ENCODE results near the gene MLYCD. TPM values are rescaled to one million over a fixed set of nuclear protein-coding genes. Genes with fewer than 3 reads are reported as not detected.
"Not testable (repeated sequence)": the region's sequence is repeated elsewhere in the genome, so short reads cannot be mapped to it uniquely, and the experiment has no call there.

The MLYCD gene
- total and polyA plus RNA-seq, 9 donors = 4.4 to 11.8 (median 7.6) TPM

DNA sequence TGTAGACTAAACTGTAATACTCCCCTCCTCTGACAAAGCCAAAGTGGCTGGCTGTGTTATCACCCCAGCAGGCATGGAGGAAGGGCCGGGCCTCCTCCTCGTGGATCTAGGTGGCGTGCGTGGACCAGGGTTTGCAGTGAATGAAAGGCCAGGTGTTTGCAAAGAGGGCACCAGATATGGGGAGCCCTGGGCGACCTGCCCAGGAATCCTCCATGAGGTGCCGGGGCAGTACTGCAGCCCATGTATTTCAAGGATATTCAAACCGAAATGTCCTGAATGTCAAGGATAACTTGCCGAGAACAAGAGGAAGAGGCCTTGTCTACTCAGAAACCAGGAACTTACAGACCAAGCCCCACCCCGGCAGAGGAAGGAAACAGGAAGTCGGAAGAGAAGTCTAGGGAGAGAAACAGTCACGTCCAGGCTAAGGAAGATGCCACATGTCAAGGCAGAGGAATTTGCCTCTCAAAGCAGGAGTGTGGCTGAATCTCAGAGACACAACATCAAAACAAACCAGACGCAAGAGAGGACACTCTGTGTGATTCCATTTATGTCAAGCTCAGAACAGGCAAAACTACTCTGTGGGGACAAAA is 40.4 kb downstream of the MLYCD start:
- Histone ChIP-seq H3K36me3 (no peaks in the 10 kb centered on the region), H3K27me3 (no peaks in the 10 kb centered on the region), H3K9me3 (no peaks in the 10 kb centered on the region), H3K27ac (no peak overlapping the region), H3K4me1 (ENCODE audit: insufficient read depth) (peaks cover 4% of the 10 kb centered on the region), H3K4me3 (no peak overlapping the region)
- TF ChIP-seq EP300 (IDR thresholded peaks at IDR 0.05) (no peak), CTCF (IDR thresholded peaks at IDR 0.05) (no peak), POLR2A (IDR thresholded peaks at IDR 0.05) (no peak)
- no peak for DNase-seq
- intact Hi-C loops (cut with DNase I) = no loop called here
- 30 to 51% (median 43%) methylated on average over 12 of the region's 12 CpGs for WGBS, 3 donors

DNA sequence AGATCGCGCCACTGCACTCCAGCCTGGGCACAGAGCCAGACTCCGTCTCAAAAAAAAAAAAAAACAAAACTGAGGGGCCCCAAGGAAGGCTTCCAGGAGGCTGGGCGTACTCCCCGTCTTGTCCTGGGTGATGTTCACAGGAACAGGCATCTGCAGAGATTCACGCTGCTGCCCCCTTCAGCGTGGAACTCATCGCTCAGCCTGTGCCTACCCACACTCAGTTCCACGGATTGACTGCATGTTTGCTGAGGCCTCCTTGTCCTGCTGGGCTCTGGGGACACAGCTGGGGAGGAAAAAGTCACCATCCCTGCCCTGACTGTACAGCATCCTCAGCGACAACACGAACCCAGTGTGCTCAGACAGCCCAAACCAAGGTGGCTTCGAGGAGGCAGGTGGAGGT is 41.2 kb downstream of the MLYCD start:
- TF ChIP-seq EP300 (IDR thresholded peaks at IDR 0.05) = no peak
- TF ChIP-seq POLR2A (IDR thresholded peaks at IDR 0.05) = no peak
- no peak for TF ChIP-seq CTCF (IDR thresholded peaks at IDR 0.05)
- Histone ChIP-seq H3K36me3 (no peaks in the 10 kb centered on the region), H3K4me1 (ENCODE audit: insufficient read depth) (peaks cover 4% of the 10 kb centered on the region), H3K27me3 (no peaks in the 10 kb centered on the region), H3K27ac (no peak overlapping the region), H3K9me3 (no peaks in the 10 kb centered on the region), H3K4me3 (no peak overlapping the region)
- no peak for DNase-seq
- 61 to 69% (median 67%) methylated on average over 12 of the region's 12 CpGs for WGBS, 3 donors
- intact Hi-C loops (cut with DNase I) = no loop called here

DNA sequence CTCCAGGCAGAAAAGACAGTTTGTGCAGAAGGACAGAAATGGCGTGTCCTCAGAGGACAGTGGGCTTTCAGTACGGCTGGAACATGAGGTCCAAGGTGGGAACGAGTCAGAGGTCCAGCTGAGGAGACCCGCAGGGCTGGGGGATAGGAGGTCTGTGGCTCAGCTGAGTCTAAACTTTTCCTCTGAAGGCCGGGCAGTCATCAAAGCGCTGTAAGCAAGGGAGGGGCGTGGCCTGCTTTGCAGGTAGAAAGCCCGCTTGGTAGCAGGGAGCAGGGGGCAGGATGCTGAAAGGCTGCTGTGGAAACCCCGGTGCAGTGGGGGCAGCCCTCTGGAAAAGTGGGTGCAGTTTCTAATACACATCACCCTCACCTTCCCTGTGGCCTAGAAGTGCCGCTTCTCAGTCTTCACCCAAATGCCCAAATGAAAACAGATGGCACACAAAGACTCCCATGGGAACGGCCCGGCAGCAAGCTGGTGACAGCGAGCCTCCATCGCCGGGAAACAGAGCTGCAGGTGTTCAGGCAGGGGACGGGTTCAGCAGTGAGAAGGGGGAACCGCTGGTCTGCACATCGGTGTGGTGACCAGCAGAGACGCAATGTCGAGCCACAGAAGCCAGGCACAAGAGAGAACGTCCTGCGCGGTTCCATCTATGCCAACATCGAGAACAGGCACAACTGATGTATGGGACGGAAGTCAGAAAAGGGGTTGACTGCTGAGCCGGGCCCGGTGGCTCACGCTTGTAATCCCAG is 41.9 kb downstream of the MLYCD start:
- whole genome bisulfite sequencing, 3 donors = 89 to 91% (median 90%) methylated on average over 28 of the region's 28 CpGs
- H3K27me3 ChIP-seq = no peaks in the 10 kb centered on the region
- H3K27ac ChIP-seq = no peak overlapping the region
- no peaks in the 10 kb centered on the region for H3K36me3 ChIP-seq
- intact Hi-C loops (cut with DNase I) = no loop called here
- no peaks in the 10 kb centered on the region for H3K9me3 ChIP-seq
- DNase-seq = no peak
- peaks cover 4% of the 10 kb centered on the region for H3K4me1 ChIP-seq (ENCODE audit: insufficient read depth)
- H3K4me3 ChIP-seq = no peak overlapping the region
- TF ChIP-seq POLR2A (IDR thresholded peaks at IDR 0.05) (no peak), CTCF (IDR thresholded peaks at IDR 0.05) (no peak), EP300 (IDR thresholded peaks at IDR 0.05) (no peak)

GRCh38 chr16:83941546-83941945 is 42.6 kb downstream of the MLYCD start:
- H3K4me1 ChIP-seq (ENCODE audit: insufficient read depth); H3K27ac ChIP-seq; H3K27me3 ChIP-seq; DNase-seq; H3K36me3 ChIP-seq; H3K4me3 ChIP-seq; intact Hi-C loops (cut with DNase I); H3K9me3 ChIP-seq: not testable (repeated sequence)
- WGBS, 3 donors = 96 to 97% (median 97%) methylated on average over 9 of the region's 9 CpGs

- DNase-seq = no peak
- 88 to 89% (median 88%) methylated on average over 14 of the region's 14 CpGs for WGBS, 3 donors
- no peaks in the 10 kb centered on the region for H3K27me3 ChIP-seq
- no peaks in the 10 kb centered on the region for H3K9me3 ChIP-seq
- no peak overlapping the region for H3K4me3 ChIP-seq
- H3K4me1 ChIP-seq (ENCODE audit: insufficient read depth) = peaks cover 4% of the 10 kb centered on the region
- no peak for TF ChIP-seq CTCF (IDR thresholded peaks at IDR 0.05)
- TF ChIP-seq EP300 (IDR thresholded peaks at IDR 0.05) = no peak
- TF ChIP-seq POLR2A (IDR thresholded peaks at IDR 0.05) = no peak
- H3K27ac ChIP-seq = no peak overlapping the region
- intact Hi-C loops (cut with DNase I) = no loop called here
- no peaks in the 10 kb centered on the region for H3K36me3 ChIP-seq
These were observed 43.2 kb downstream of the MLYCD start for GRCh38 chr16:83942074-83942473.

All from ovary (tissue), 9 donors.